CD4-positive, alpha-beta T cell (primary cell): ENCODE data around the gene SARM1. TPM values are rescaled to one million over a fixed set of nuclear protein-coding genes. Genes with fewer than 3 reads are reported as not detected.
A peak's percentile ranks its signal among the peaks of the same experiment; 100 is the strongest.

Experiments
- ATAC-seq: fragments of 200-7000 bp; cut with Tn5 transposase; one replicate; pipeline ENCODE4 v1.10.0; 2022; ENCODE audit warnings: mild to moderate bottlenecking; ENCODE audit not compliant: poor library complexity
- CTCF ChIA-PET: fragments of 350-600 bp; sonication (Branson Sonifier 250); formaldehyde crosslinking; loops from one replicate; lab custom pipeline; 2021; ENCODE audit warnings: antibody characterized with exemption, inconsistent platforms; lab: Charles Lee
- POLR2A ChIA-PET: fragments of 350-600 bp; sonication (Branson Sonifier 250); formaldehyde crosslinking; loops from one replicate; lab custom pipeline; 2021; ENCODE audit warnings: antibody characterized with exemption, inconsistent platforms; lab: Charles Lee
- DNase-seq, 14 experiments: peaks; one replicate each; pipeline ENCODE4 v3.0.0-alpha.2; 2013 to 2020; ENCODE audit warnings: mixed read lengths in 2 of 14
- H3K27ac ChIP-seq, 2 donors: one replicate each; pipeline versions ENCODE4 v1.5.1 to v1.7.0; 2013; ENCODE audit warnings: low read length in 2 of 2, low read depth in 1 of 2, mild to moderate bottlenecking in 1 of 2
- H3K27me3 ChIP-seq, 2 experiments: 1 replicate in 1 of 2; 2 replicates in 1 of 2; pipeline versions ENCODE4 v1.6.1 to v1.7.0; 2013; ENCODE audit warnings: low read length in 2 of 2, control low read depth in 1 of 2, mild to moderate bottlenecking in 1 of 2, moderate library complexity in 1 of 2; ENCODE audit not compliant: insufficient read depth in 2 of 2, control insufficient read depth in 1 of 2
- H3K36me3 ChIP-seq: one replicate; pipeline ENCODE4 v1.6.1; 2013; ENCODE audit warnings: low read length, control low read depth; ENCODE audit not compliant: insufficient read depth
- H3K4me1 ChIP-seq: one replicate; pipeline ENCODE4 v1.6.1; 2013; ENCODE audit warnings: low read length, control low read depth; ENCODE audit not compliant: insufficient read depth
- H3K4me3 ChIP-seq: one replicate; pipeline ENCODE4 v1.5.1; 2013; ENCODE audit warnings: mild to moderate bottlenecking, low read length, moderate library complexity
- H3K9me3 ChIP-seq, 2 experiments: 1 replicate in 1 of 2; 2 replicates in 1 of 2; pipeline versions ENCODE4 v1.6.1 to v1.7.0; 2013; ENCODE audit warnings: low read length in 2 of 2, mild to moderate bottlenecking in 2 of 2, control low read depth in 1 of 2, moderate library complexity in 1 of 2; ENCODE audit not compliant: control insufficient read depth in 1 of 2, insufficient read depth in 1 of 2
- H3K27ac Mint-ChIP-seq: one replicate; pipeline ENCODE4 v1.8.0; 2020; ENCODE audit warnings: mixed read lengths
- H3K27me3 Mint-ChIP-seq: one replicate; pipeline ENCODE4 v1.8.0; 2021; ENCODE audit warnings: mixed read lengths
- H3K36me3 Mint-ChIP-seq: one replicate; pipeline ENCODE4 v1.8.0; 2021; ENCODE audit warnings: low read depth, mixed read lengths
- H3K4me1 Mint-ChIP-seq: one replicate; pipeline ENCODE4 v1.8.0; 2021; ENCODE audit warnings: low read depth, mixed read lengths
- H3K4me3 Mint-ChIP-seq: one replicate; pipeline ENCODE4 v1.8.0; 2020; ENCODE audit warnings: mild to moderate bottlenecking, mixed read lengths
- H3K9me3 Mint-ChIP-seq: one replicate; pipeline ENCODE4 v1.8.0; 2020; ENCODE audit warnings: mixed read lengths
- intact Hi-C, 2 experiments: fragments of 100-400 bp; cut with DNase I in 1 of 2; cut with micrococcal nuclease in 1 of 2; formaldehyde crosslinking; loops; one replicate each; pipeline versions ENCODE4 v1.15.1 to v1.9.0; 2023 to 2025; cut with DNase I, micrococcal nuclease
- total RNA-seq, 174 experiments: library from RNA in 2 of 174; stranded (reverse) in 2 of 174; gene quantifications; one replicate each; pipeline ENCODE4 v1.2.3 and lab custom pipeline; 2021 to 2026
- TF ChIP-seq, protein P1 (sequence below): fragments of 200-600 bp; IDR thresholded peaks from one replicate; pipeline ENCODE4 v1.8.0; 2022; ENCODE audit warnings: antibody characterized with exemption, mild to moderate bottlenecking

Gene SARM1
- total RNA-seq, 2 experiments from 2014 or later, result 12.5 to 15.4 TPM

DNA sequence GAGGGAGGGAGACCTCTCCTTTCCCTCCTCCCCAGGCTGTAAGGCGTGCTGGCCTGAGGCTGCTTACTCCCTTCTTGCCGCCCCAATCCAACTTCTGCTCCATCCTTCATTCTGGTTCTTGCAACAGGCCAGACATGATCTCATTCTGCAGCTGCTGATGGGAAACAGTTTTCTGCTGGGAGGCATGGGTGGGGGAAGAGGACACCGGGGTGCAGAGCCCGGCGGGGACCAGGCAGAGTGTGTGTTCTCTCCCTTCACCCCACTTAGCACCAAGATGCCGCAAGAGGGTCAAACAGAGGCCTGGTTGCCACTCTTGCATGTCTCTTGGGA is 1.4 kb downstream of the SARM1 start:
- ChIA-PET CTCF (no interaction called here), POLR2A (interaction anchor here (5.5 to 6.1 kb wide), 2 partner anchors 12 to 16 kb away, joined by 31 to 34 read pairs; partner anchors contain the start of gene POLDIP2)
- Mint-ChIP-seq H3K27ac (no peak overlapping the region), H3K36me3 (no peaks in the 10 kb centered on the region), H3K27me3 (no peaks in the 10 kb centered on the region), H3K4me1 (peaks cover 26% of the 10 kb centered on the region), H3K9me3 (no peaks in the 10 kb centered on the region), H3K4me3 (peak overlapping the region; percentile 77)
- H3K36me3 ChIP-seq, result no peaks in the 10 kb centered on the region
- no peak for ATAC-seq
- intact Hi-C loops, result loop anchor here (2.0 kb wide), 2 partner anchors 14 to 54 kb away; partner anchors contain the start of gene TMEM97 (in 1 of the 2)
- H3K27me3 ChIP-seq, result no peaks in the 10 kb centered on the region
- peak overlapping the region; percentile 46 for H3K4me3 ChIP-seq
- H3K27ac ChIP-seq, result no peak overlapping the region
- TF ChIP-seq, protein P1, sequence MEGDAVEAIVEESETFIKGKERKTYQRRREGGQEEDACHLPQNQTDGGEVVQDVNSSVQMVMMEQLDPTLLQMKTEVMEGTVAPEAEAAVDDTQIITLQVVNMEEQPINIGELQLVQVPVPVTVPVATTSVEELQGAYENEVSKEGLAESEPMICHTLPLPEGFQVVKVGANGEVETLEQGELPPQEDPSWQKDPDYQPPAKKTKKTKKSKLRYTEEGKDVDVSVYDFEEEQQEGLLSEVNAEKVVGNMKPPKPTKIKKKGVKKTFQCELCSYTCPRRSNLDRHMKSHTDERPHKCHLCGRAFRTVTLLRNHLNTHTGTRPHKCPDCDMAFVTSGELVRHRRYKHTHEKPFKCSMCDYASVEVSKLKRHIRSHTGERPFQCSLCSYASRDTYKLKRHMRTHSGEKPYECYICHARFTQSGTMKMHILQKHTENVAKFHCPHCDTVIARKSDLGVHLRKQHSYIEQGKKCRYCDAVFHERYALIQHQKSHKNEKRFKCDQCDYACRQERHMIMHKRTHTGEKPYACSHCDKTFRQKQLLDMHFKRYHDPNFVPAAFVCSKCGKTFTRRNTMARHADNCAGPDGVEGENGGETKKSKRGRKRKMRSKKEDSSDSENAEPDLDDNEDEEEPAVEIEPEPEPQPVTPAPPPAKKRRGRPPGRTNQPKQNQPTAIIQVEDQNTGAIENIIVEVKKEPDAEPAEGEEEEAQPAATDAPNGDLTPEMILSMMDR, result no peak
- H3K4me1 ChIP-seq, result peaks cover 22% of the 10 kb centered on the region
- H3K9me3 ChIP-seq, result no peaks in the 10 kb centered on the region
- no peak for DNase-seq

DNA sequence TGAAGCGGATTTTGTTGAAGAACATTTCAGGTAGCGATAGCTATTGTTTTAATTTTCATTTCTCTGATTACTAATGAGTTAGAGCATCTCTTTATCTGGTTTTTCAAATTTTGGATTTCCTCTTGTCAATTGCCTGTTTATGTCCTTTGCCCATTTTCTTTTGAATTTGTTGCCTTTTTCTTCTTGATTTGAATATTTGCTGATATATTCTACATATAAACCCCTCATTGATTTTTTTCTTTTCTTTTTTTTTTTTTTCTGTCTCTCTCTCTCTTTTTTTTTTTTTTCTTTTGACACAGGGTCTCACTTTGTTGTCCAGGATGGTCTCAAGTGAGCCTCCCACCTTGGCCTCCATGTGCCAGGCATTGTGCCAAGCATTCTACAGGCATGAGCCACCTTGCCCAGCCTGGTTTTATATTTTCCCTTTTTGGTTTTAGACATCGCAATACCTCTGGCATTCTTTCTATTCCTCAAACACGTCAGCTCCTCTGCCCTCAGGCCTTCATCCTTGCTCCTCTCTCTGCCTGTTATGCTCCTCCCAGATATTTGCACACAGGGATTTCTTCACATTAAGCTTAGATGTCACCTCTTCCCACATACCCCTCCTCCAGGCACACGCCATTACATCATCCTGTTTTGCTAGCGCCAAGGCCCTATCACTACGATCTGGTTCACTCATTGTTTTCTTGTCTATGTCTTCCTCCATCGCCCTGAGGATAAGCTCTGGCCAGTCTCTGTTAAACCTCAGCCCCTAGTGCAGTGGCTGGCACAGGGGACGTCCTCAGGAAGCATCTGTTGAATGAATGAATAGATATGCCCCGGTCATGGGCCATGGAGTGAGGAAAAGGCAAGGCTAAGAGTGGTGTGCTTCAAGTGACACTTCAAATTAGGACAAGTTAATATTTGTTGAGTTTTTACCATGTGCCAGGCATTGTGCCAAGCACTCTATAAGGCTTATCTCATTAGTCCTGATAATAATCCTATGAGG is 8.6 kb downstream of the SARM1 start:
- CTCF ChIA-PET, result no interaction called here
- Histone ChIP-seq H3K27me3 (no peaks in the 10 kb centered on the region), H3K4me1 (peaks cover 18% of the 10 kb centered on the region), H3K27ac (no peak overlapping the region), H3K9me3 (no peaks in the 10 kb centered on the region), H3K4me3 (no peak overlapping the region), H3K36me3 (no peaks in the 10 kb centered on the region)
- peak overlapping the region; percentile 30 for H3K4me3 Mint-ChIP-seq
- no peaks in the 10 kb centered on the region for H3K9me3 Mint-ChIP-seq
- intact Hi-C loops, result loop anchor here in 1 of 2 experiments (10.0 kb wide), 1 partner anchor 165 kb away; no protein-coding TSS in a partner anchor
- H3K36me3 Mint-ChIP-seq, result peaks cover 5% of the 10 kb centered on the region
- POLR2A ChIA-PET, result no interaction called here
- ATAC-seq (no peak), DNase-seq (no peak)
- H3K27ac Mint-ChIP-seq, result no peak overlapping the region
- peaks cover 36% of the 10 kb centered on the region for H3K4me1 Mint-ChIP-seq
- H3K27me3 Mint-ChIP-seq, result peaks cover 8% of the 10 kb centered on the region
- TF ChIP-seq, protein P1, result no peak

DNA sequence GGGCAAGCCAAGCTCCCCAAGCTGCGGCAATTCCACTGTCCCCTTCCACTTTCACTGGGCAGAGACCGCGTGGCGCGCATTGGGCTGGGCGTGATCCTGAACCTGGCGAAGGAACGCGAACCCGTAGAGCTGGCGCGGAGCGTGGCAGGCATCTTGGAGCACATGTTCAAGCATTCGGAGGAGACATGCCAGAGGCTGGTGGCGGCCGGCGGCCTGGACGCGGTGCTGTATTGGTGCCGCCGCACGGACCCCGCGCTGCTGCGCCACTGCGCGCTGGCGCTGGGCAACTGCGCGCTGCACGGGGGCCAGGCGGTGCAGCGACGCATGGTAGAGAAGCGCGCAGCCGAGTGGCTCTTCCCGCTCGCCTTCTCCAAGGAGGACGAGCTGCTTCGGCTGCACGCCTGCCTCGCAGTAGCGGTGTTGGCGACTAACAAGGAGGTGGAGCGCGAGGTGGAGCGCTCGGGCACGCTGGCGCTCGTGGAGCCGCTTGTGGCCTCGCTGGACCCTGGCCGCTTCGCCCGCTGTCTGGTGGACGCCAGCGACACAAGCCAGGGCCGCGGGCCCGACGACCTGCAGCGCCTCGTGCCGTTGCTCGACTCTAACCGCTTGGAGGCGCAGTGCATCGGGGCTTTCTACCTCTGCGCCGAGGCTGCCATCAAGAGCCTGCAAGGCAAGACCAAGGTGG is 9.8 kb downstream of the SARM1 start:
- peaks cover 8% of the 10 kb centered on the region for H3K27me3 Mint-ChIP-seq
- CTCF ChIA-PET, result no interaction called here
- Histone ChIP-seq H3K9me3 (no peaks in the 10 kb centered on the region), H3K36me3 (no peaks in the 10 kb centered on the region), H3K4me3 (no peak overlapping the region), H3K27me3 (no peaks in the 10 kb centered on the region), H3K27ac (no peak overlapping the region), H3K4me1 (peaks cover 29% of the 10 kb centered on the region)
- peaks cover 5% of the 10 kb centered on the region for H3K36me3 Mint-ChIP-seq
- intact Hi-C loops, result loop anchor here in 1 of 2 experiments (10.0 kb wide), 1 partner anchor 164 kb away; no protein-coding TSS in a partner anchor
- no peak for ATAC-seq
- H3K27ac Mint-ChIP-seq, result no peak overlapping the region
- TF ChIP-seq, protein P1, result no peak
- H3K9me3 Mint-ChIP-seq, result no peaks in the 10 kb centered on the region
- H3K4me3 Mint-ChIP-seq, result peak overlapping the region; percentile 73
- H3K4me1 Mint-ChIP-seq, result peaks cover 44% of the 10 kb centered on the region
- peak in 3 of 14 experiments; percentile 13 to 42 (median 35) for DNase-seq
- POLR2A ChIA-PET, result no interaction called here
